Iris pigment epithelial cell (primary cell): ENCODE measurements around the gene DAP.
"Not testable (repeated sequence)": the region's sequence is repeated elsewhere in the genome, so short reads cannot be mapped to it uniquely, and the experiment has no call there.

Experiments
- DNase-seq: peaks from one replicate; pipeline ENCODE4 v3.0.0-alpha.2; 2011; ENCODE audit warnings: low read depth

Gene DAP, protein sequence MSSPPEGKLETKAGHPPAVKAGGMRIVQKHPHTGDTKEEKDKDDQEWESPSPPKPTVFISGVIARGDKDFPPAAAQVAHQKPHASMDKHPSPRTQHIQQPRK

DNA sequence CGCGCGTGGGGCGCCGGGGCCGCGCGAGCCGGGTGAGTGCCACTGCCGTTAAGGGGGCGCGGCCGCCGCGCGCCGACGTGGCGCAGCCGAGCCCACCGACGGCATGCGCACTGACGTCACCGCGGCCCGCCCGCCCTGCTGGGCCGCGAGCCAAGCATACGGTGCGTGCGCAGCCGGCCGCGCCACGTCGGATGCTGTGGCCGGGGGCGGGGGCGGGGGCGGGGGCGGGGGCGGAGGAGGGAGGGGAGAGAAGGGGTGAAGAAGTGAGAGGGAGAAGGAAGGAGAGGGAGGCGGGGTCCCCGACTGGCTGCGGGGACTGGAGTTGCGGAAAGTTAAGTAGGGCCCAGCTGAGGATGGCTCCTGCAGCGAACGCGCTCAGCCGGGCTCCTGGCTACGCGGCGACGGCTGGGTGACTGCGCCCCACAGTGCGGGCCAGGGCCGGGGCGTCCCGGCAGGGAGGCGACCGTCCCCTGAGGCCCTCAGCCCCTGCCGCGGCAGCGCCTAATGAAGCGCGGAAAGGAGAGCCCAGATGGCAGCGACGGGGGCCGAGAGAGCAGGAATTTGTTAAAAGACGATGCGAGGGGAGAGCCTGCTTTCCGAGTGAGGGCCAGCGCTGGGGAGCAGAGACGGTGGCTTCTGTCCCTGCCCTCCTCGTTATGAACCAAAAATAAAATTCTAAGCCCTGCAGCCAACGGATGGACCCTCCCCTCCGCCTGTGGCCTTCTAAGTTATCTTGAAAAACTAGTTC lies at the start of gene DAP:
Gene DAP, minus strand, starts transcription at position 50 of the 748 bp plus-strand sequence. CDS start 166 bp downstream, outside the sequence.
- DNase-seq, result peak; percentile 83

DNA sequence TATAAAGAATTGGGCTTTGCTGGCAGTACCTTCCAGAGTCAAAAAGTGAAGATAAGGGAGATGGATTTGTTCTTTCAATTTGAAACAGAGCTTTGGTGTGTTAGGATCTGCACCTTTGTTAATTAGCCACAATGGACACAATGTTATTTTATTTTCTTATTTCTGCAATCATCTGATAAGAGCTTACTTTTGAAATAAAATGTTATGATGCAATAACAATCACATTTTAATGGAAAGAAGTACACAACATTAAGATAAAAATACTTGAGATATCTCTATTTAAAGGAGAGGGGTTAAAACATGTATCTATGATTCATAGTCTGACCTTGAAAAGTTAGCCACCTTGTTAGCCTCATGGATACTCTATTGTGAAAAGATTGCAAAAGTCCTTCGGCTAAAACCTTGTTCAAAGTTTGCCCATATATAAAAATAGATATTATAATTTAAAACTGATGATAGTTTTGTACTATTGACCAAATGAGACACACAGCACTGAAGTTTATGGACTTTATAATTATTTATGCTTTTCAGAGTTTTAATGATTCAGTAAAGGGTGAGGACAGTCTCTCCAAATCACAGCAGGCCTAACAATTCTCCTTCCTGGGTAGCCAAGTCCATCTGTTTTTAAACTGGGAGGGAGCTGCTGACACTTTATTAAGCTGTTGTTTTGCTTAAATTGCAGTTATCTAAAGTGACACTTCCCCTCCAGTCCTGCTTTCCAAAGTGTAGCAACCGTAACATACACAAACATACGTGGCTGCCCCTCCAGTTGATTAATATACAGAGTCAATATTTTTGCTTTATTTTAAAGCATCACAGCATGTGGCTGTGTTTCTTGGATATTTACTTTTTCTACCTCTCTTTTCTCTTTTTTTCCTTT lies 47.6 kb upstream of the DAP start:
- no peak for DNase-seq

DNA sequence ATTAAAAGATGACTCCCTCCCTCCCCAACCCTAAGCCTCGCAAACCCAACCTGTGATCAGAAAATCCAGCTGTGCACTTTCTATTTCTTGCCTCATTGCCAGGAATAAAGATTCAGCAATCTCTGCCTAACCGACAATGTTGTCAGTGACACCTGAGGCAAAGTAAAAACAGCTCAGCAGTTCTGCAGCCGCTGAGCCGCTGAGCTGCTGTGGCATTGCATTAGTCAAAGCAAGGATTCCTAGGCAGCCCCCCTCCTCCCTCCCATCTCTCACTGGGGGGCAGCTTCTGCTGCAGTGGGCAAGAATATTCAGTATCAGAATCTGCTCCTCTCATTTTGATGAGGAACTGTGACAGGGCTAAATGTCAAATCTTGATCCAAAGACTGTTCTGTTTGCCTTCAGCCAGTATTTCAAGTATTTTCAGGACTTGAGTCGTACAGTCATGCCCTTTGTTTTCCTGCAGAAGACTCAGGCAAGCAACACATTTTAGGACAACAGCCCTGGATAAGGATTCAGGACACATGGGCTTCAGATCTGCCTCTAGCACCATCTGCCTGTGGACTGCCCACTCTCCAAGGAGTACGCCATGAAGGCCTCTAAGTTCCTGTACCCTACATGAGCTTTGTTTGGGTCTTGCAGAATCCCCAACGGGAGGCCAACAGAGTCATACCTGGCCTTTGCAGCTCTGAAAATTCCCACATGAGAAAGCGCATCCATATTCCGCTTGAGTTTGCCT lies 41.1 kb upstream of the DAP start:
- no peak for DNase-seq

DNA sequence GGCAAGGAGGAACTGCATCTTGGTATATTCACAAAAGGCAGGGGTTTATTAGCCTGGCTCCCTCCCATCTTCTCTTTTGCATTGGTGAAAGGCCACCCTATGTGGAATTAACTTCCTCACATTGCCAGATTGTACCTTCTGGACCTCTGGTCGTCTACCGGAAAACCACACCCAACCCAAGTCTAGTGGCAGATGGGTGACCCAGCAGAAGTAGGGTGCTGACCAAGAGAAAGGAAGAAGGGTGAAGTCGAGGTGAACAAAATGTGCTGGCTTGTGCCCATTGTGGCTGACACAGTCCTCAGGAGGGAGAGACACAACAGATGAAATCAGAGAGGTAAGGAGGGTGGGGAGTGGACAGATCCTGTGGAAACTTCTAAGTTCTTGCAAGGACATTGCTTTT lies 39.8 kb upstream of the DAP start:
- no peak for DNase-seq

DNA sequence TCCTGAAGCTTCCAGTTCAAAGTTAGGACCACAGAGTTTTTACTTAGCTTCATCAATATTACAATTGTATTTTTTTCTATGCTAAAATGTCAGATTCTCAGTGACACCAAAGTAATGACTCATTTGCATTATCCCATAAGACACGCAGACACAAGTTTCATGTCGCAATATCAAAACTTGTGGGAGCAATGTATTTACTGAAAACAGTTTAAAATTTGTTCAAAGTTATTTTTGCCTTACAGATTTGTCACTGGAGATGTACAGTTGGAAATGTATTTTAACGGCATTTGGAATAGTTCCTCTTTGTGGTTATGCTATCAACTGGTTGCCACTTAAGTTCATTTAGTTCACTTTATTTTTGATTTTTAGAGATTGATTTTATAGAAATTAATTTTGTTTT lies 36.2 kb upstream of the DAP start:
- peak; percentile 54 for DNase-seq

DNA sequence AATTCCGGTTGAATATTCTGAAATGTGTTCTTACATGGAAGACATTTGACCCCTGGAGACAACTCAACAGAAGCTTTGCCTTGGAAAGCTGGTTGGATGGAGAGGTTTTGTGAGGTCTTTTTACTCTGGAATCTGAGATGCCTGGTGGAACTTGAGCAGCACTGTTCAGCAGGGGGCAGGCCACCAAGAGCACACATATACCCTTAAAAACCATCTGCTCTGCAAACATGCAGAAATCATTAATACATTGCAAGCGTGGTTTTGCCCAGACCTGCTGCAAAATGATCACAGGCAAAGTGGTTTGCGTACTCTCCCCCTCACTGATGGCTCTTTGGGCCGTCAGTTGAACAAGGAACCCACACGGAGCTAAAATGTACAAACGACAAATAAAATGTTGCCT lies 32.8 kb upstream of the DAP start:
- DNase-seq, result no peak

DNA sequence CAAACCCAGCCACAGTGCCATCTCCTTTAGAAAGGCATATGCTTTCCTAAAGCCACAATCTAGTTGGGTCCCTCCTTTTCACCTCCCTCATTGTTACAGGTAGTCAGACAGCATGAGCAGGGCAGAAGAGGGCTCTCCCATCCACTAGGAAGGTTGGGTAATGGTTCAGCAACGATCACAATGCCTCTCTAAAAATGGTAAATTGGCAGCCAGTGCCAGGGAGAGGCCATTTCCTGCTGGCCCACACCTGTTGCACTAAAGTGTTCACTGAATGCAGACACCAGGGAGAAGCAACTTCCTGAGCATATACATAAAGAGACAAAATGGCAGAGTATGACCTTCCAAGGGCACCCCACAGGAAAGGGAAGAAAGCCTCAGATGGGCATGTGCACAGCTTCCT lies 31.3 kb upstream of the DAP start:
- no peak for DNase-seq

DNA sequence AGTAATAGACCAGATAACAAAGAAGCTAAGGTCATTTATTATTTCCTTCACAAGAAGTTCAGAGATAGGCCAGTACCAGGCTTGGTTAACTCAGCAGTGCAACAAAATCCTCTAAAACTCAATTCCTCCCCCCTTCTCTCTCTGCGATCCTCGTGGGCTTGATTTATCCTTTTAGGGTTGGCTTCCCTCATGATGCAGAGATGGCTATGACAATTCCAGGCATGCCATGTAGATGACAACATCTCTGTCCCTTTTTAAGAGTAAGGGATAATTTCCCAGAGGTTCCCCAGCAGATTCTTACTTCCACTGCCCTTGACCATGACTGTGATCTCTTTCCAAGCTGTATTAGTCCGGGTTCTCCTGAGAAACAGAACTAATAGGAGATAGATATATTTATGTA lies 28.7 kb upstream of the DAP start:
- DNase-seq, result no peak

DNA sequence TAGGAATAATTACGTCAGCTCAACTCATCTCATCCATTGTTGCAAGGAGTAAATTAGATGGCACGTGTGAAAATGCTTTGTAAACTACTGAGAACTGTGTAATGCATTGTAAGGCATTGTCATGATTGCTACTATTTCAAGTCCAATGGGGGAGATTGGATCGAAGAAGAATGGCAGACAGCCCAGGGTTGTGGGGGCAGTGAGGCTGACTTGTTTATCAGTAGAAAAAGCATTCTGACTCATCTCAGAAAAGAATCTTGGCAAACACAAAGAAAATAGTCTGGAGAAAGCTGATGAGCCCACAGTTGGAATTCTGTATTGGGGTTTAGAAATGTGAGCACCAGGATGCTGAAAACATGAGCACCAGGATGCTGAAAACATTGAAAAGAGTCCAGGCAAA lies 28.0 kb upstream of the DAP start:
- DNase-seq, result peak; percentile 94

DNA sequence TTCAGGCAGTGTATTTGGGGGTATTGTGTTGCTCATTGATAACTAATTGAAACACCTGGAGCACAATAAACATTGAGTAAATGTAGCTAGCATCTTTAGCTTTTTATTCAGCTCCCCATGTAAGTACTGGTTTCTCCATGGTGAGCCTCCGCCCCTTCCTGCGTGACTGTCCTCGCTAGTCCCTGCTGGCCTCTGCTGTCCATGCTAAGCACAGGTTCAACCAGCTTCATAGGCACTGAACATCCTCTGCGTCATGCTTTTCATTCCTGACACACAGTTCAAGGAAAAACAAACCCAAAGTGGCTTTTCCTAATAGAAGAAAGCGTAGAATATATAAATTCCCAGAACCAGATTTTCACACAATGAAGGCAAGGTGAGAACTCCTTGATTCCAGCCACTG lies 27.3 kb upstream of the DAP start:
- no peak for DNase-seq

DNA sequence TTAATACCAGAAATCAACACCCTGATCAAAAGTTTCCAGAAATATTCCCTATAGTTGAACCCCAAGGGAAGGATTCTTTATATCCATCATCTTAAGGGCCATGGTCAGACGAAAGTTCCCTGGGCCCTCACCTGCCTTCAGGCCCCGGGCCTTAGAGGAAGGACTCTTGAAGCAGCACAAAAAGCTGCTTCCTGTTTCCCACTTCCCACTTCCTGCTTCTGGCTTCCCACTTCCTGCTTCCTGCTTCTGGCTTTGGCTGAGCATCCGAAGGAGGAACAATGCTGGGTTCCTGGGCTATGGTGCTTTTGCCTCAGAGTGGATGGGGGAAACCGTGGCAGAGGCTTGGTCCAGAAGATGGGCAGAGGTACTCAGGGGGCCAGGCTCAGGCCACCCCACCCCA lies 25.8 kb upstream of the DAP start:
- DNase-seq, result no peak

DNA sequence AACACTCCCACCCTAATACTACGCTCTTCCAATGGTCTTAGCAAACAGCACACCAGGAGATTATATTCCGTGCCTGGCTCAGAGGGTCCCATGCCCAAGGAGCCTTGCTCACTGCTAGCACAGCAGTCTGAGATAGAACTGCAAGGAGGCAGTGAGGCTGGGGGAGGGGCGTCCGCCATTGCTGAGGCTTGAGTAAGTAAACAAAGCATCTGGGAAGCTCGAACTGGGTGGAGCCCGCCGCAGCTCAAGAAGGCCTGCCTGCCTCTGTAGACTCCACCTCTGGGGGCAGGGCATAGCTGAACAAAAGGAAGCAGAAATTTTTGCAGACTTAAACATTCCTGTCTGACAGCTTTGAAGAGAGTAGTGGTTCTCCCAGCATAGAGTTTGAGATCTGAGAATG lies 19.2 kb upstream of the DAP start:
- not testable (repeated sequence) for DNase-seq

DNA sequence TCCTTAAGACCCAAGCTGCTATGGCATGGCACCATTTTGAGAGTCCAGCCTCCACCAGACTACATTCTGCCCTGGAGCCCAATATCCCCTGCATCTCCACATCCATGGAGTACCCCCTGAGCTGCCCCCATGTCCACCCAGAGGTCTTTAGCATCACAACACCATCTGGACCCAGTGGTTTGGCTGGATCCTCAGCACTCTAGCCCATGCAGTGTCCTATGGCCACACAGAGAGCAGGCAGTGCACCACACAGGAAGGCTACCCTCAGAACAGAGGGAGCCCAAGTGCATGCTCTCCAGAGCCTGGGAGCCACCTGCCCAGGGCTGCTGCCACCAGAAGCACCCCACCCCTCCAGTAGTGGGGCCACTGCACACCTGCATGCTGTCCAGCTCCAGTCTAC lies 18.6 kb upstream of the DAP start:
- no peak for DNase-seq

DNA sequence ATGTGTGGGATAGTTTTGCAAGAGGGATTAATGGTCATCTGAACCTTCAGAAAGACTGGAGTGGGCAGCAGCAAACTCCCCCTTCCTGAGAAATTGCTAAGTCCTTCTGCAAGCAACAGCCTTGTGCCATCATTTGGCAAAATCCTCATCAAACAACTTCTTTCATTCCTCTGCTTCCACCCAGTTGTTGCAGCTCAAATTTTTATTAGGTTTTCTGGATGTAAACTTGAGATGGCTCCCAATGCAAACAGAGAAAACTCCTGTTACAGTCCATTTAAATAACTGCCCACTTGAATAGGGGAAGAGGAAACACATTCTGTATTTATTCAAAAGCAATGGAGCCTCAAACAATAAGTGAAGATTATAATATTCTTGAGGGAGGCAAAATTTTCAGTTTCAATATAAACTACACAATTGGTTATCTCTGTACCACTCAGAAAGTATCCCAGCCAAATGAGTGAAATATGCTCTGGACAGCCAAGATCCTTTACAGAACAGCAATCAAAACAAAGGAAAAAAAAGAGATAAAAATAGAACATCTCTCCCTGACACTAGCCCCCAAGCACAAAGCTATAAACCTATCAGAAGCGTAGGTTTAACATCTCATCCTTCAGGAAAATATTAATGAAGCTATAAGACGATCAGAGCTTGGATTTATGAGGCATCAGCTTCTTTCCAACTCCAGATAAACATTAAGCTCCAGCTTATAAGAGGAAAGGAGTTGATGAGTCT lies 17.3 kb upstream of the DAP start:
- no peak for DNase-seq

DNA sequence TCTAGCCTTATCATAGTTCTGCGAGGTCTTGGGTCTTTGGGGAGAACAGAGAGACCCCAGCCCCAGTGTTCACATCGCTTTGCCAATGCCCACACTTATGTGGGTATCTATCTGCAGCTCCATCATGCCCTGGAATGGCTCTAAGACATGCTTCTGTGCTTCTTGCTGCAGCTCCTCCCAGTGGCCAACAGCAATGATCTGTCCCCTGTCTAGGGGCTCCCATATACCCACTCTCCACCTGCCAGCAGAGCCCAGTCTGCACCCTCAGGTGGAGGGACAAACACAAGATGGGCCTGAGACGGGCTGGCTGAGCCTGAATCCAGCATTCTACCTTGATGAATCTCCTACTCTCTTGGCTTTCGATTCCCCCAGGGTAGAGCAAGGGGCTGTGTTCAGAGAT lies 14.6 kb upstream of the DAP start:
- no peak for DNase-seq

DNA sequence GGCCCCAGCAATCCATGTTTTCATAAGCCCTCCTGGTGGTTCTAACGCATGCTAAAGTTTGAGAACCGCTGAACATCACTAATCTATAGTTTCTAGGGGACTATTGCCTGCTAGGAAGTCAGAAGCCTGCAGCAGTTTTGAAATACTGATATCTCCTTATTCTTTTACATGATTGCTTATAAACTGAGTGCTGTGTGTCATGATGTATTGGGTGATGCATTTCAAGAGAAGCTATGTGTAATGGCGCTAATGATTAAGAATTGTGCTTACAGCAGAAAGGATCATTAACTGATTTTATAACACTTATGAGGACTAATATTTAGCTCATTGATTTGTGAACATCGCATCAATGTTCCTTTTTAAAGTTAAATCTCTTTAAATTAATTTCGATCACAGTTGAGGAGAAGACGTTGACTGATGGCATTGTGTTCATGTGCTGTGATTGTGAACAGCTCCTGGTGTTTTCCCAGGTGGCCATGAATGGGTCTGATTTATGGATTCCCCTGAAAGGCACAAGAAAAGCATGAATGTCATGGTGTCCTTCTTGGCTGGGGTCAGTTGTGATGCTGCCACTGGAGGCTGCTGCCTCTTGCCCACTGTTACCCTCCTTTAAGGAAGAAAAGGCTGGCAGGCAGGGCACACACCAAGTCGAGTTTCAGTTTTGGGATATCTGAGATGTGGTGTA lies 12.0 kb upstream of the DAP start:
- no peak for DNase-seq

DNA sequence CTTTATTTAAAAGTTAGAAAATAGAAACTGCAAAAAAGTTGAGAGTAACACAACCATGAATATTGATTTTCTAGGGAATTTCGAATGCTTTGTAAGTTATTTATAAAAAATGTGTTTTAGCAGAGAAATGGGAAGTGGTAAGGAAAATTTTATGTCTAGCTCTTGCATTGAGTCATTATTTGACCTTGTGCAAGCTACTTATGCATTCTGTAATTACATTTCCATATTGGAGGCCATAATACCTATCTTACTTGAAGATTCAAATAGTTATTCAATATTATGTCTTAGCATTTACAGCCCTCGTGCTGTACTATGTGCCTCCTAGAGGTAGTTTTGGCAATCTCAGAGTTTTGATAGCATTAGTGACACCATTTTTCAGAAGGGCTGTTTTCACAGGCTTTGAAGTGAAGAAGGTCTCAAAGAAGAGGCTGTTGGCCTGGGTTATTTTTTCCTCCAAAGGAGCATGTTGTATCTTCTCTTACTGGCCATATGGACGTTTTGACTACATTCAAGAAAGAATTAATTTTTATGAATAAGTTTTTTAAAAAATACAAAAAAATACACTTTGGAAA lies 7.4 kb upstream of the DAP start:
- DNase-seq, result no peak

DNA sequence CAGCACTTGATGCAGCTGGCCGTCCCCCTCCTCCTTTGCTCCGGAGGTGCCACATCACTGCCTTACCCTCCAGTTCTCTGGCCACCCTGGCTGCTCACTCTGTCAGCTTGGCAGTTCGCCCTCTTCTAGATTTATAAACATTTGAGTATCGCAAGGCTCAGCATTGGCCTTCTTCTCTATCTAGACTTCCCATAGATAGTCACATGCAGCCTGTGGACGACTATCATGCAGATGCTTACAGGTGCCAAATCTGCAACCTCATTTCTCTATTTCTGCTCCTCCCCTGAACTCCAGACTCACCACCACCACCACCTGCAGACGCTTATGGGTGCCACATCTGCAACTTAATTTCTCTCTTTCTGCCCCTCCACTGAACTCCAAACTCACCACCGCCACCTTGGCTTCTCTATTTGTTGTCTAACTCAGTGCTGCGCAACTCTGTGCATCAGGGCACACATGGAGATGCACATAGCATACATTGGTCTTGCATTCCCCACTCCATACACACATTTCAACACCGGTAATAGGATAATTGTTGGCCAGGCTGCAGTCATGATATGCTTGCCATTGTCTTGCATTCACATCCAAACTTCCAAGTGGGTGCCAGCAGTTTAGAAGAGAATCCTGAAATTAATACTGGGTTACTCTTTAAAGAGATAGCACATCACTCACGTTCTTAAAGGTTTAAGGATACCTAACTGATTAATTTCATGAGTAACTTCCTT lies 1.9 kb upstream of the DAP start:
- DNase-seq, result peak; percentile 14

DNA sequence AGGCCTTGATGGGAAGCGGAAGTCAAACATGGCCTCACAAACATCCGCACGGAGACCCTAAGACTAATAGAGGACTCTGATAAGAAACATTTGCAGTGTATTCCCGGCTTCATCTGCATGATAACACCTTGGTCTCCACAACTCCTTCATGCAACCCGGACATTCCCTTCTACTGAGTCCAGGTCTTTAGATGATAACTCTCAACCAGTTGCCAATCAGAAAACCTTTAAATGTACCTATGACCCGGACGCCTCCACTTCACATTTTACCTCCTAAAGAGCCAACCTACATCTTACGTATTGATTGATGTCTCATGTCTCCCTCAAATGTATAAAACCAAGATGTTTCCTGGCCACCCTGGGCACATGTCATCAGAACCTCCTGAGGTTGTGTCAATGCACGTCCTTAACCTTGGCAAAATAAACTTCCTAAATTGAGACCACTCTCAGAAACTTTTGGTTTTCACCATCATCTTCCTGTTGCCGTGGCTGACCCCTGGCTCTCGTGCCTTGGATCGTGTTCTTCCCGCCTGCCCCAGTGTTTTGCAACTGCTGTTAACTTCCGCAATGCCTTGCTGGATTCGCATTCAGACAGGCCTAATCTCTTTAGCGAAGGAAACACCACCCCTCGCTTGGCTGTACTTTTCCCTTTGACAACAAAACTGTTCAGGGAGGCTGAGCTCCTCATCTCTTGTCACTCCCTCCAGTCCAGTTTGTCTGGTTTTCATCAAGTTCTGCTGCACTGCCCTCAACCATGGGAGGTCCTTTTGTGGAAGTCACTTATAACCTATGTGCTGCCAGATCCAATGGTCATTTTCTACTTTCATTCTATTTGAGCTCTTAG lies 1.1 kb upstream of the DAP start:
- DNase-seq, result peak; percentile 13

DNA sequence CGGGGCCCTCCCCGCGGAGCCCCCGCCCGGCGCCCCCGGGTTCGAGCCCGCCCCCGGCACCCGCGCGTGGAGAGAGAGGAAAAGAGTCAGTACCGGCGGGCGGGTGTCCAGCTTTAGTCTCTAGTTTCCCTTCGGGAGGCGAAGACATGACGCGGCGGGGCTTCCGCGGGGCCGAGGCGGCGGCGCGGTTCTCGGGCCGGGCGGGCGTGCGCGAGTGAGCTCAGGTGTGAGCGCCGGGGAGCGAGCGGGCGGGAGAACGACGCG lies 181 bp downstream of the DAP start:
- no peak for DNase-seq
